Measurements from ENCODE around the gene HABP2. TPM values are rescaled to one million over a fixed set of nuclear protein-coding genes. Genes with fewer than 3 reads are reported as not detected.

The HABP2 gene
- total RNA-seq, 1 donor from 2014 or later, result 0.63 TPM

GRCh38 chr10:113532724-113533123 lies 20.1 kb upstream of the HABP2 start:
- no peak overlapping the region for H3K4me3 ChIP-seq (ENCODE audit: low read depth, low read length)
- TF ChIP-seq CTCF (conservative IDR thresholded peaks at IDR 0.05; ENCODE audit: low read depth, low read length), result no peak
- DNase-seq (ENCODE audit: low read depth), result no peak

- H3K4me3 ChIP-seq (ENCODE audit: low read depth, low read length), result no peak overlapping the region
- TF ChIP-seq CTCF (conservative IDR thresholded peaks at IDR 0.05; ENCODE audit: low read depth, low read length), result no peak
- no peak for DNase-seq (ENCODE audit: low read depth)
Measured at GRCh38 chr10:113533801-113534200, 19.1 kb upstream of the HABP2 start.

- no peak for DNase-seq (ENCODE audit: low read depth)
- no peak for TF ChIP-seq CTCF (conservative IDR thresholded peaks at IDR 0.05; ENCODE audit: low read depth, low read length)
- no peak overlapping the region for H3K4me3 ChIP-seq (ENCODE audit: low read depth, low read length)
Measured at GRCh38 chr10:113534423-113534822, 18.4 kb upstream of the HABP2 start.

GRCh38 chr10:113537672-113538071 lies 15.2 kb upstream of the HABP2 start:
- TF ChIP-seq CTCF (conservative IDR thresholded peaks at IDR 0.05; ENCODE audit: low read depth, low read length), result no peak
- H3K4me3 ChIP-seq (ENCODE audit: low read depth, low read length), result no peak overlapping the region
- no peak for DNase-seq (ENCODE audit: low read depth)

- no peak for TF ChIP-seq CTCF (conservative IDR thresholded peaks at IDR 0.05; ENCODE audit: low read depth, low read length)
- no peak for DNase-seq (ENCODE audit: low read depth)
- no peak overlapping the region for H3K4me3 ChIP-seq (ENCODE audit: low read depth, low read length)
Measured at GRCh38 chr10:113538151-113538550, 14.7 kb upstream of the HABP2 start.

- no peak for TF ChIP-seq CTCF (conservative IDR thresholded peaks at IDR 0.05; ENCODE audit: low read depth, low read length)
- H3K4me3 ChIP-seq (ENCODE audit: low read depth, low read length), result no peak overlapping the region
- DNase-seq (ENCODE audit: low read depth), result no peak
Measured at GRCh38 chr10:113539789-113540188, 13.1 kb upstream of the HABP2 start.

- no peak for DNase-seq (ENCODE audit: low read depth)
- H3K4me3 ChIP-seq (ENCODE audit: low read depth, low read length), result no peak overlapping the region
- TF ChIP-seq CTCF (conservative IDR thresholded peaks at IDR 0.05; ENCODE audit: low read depth, low read length), result no peak
Measured at GRCh38 chr10:113540845-113541548, 11.9 kb upstream of the HABP2 start.

Measured in epithelial cell of proximal tubule (primary cell).